Adipose tissue (tissue), 3 donors: Measurements from ENCODE around the gene CSNK1E. TPM values are rescaled to one million over a fixed set of nuclear protein-coding genes. Genes with fewer than 3 reads are reported as not detected.
A peak's percentile ranks its signal among the peaks of the same experiment; 100 is the strongest.
"Not testable (repeated sequence)": the region's sequence is repeated elsewhere in the genome, so short reads cannot be mapped to it uniquely, and the experiment has no call there.

Source experiments
- H3K27ac ChIP-seq: one replicate; pipeline ENCODE4 v1.5.1; 2013; ENCODE audit warnings: low read depth, low read length
- WGBS, 3 donors: extraction: QIAGEN DNeasy Blood & Tissue Kit; methylation state at CpG; one replicate each; pipeline ENCODE4 v1.1.7; 2013; 5-methylcytosine and 5-hydroxymethylcytosine counted together
- polyA plus RNA-seq, 3 donors: library from polyadenylated mRNA; stranded (reverse); fragments of 200-250 nt; gene quantifications; one replicate each; pipeline ENCODE4 v1.2.3, GENCODE V29; 2013
- donor health status: healthy with polysubstance abuse.
- donor health status: Bipolar disorder and iron deficiency.
- donor health status: healthy.

The CSNK1E gene
- polyA plus RNA-seq = 100 to 1,000 TPM in 2 of 3 donors, 10 to 100 TPM in 1; 77.8 to 139 (median 123) TPM

DNA sequence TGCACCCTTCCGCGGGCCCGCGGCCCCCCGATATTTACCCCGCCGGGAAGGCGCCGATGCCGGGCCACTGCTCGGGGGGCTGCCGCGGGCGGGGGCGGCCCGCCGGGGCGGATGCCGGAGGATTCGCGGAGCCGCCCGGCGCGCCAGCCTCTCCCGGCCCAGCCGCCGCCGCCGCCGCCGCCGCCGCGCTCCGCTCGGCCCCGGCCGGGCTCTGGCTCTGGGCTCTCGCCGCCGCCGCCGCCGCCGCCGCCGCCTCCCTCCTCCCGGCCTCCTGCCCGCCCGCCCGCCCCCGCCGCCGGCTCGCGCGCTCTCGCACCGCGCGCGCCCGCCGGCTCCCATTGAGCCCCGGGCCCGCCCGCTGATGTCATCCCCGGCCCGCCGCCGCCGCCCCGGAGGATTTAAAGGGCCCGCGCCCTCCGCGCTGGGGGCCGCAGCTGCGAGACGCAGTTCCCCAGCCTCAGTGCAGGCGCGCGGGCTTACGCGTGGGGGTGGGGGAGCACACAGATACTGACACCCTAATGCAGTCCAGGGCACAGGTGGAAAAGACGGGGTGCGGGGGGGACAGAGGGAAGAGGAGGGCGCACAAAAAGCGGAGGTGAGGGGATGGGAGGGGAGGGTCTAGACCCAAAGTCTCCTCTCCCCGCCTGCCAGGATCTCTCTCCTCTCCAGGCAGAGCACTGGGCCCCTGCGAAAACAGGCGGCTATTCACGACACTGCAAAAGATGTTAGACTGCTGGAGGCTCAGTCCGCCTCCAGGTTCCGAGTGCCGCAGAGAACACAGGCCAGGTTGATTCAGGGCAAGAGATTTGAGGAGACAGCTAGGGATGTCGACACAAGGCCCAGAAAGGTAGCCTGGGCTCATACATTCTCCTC, at the start of gene CSNK1E:
TSS of gene CSNK1E (minus strand) at position 312 of the 873 bp plus-strand sequence. CDS start 3,276 bp downstream, outside the sequence.
- WGBS, 3 donors = 2 to 3% (median 2%) methylated on average over 49 to 89 of the region's 98 CpGs
- peak within 1 kb of the TSS; percentile 71 for H3K27ac ChIP-seq

DNA sequence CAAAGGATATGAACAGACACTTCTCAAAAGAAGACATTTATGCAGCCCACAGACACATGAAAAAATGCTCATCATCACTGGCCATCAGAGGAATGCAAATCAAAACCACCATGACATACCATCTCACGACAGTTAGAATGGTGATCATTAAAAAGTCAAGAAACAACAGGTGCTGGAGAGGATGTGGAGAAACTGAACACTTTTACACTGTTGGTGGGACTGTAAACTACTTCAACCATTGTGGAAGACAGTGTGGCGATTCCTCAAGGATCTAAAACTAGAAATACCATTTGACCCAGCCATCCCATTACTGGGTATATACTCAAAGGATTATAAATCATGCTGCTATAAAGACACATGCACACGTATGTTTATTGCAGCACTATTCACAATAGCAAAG, 48.6 kb upstream of the CSNK1E start:
- not testable (repeated sequence) for H3K27ac ChIP-seq
- WGBS, 3 donors = 91 to 98% (median 94%) methylated on average over 2 of the region's 3 CpGs

DNA sequence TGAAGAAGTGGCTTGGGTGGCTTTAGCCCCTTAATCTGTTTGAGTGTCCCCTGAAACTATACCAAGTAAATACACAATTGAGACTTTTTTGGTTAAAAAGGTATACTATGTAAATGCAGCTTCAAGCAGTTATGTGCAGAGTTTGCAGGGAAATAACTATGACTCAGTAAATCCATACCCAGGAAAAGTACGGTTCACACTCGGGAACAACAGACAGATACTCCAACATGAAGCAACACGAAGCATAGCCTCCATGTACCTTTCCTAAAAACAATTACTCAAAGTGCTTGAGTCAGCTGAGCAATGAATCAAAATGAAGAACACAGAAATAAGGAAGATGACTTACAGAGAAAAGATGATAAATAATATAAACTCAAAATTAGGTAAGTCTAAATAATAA, 47.9 kb upstream of the CSNK1E start:
- H3K27ac ChIP-seq = not testable (repeated sequence)
- 93 to 99% (median 97%) methylated on average over 3 of the region's 3 CpGs for WGBS, 3 donors

DNA sequence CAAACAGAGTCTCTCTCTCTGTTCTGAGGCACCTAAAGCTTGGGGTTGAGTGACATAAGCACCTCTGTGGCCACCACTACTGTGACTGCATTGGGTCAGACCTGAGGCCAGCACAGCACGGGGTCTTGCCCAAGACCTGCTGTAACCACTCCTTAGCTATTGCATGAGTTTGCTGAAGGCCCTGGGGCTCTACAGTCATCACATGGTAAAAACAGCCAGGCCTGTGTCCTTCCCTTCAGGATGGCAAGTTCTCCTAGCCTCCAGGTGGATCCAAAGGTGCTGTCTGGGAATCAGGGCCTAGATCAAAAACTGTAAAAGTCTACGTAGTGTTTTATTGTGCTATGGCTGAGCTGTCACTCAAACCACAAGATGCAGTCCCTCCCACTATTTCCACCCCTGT, 43.3 kb upstream of the CSNK1E start:
- WGBS, 3 donors = 71 to 90% (median 73%) methylated on average over 2 of the region's 2 CpGs
- H3K27ac ChIP-seq = not testable (repeated sequence)

DNA sequence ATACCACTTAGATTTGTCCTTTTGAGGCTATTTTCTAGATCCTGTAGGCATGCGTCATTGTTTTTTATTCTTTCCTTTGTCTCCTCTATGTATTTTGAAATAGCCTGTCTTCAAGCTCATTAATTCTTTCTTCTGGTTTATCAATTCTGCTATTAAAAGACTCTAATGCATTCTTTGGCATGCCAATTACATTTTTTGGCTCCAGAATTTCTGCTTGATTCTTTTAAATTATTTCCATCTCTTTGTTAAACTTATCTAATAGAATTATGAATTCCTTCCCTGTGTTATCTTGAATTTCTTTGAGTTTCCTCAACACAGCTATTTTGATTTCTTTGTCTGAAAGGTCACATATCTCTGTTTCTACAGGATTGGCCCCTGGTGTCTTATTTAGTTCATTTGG, 42.6 kb upstream of the CSNK1E start:
- 100% methylated on average over 1 of the region's 1 CpG; no CpG with 5 or more reads in 2 of the 3 donors for WGBS, 3 donors
- not testable (repeated sequence) for H3K27ac ChIP-seq

DNA sequence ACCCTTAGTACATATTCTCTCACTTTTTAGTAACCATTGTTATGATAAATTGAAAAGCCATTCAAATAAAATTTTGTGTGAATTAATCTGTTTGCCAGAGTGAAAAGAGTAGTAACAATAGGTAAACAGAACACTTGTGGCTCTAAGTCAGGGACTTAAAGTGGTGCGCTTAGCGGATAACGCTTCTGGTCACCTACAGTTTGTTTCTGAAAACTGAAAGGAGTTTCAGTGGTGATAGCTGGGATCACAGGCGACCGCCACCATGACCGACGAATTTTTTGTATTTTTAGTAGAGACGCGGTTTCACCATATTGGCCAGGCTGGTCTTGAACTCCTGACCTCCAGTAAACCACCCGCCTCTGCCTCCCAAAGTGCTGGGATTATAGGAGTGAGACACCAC, 40.7 kb upstream of the CSNK1E start:
- H3K27ac ChIP-seq = not testable (repeated sequence)
- 91 to 92% (median 91%) methylated on average over 10 of the region's 10 CpGs for WGBS, 3 donors

DNA sequence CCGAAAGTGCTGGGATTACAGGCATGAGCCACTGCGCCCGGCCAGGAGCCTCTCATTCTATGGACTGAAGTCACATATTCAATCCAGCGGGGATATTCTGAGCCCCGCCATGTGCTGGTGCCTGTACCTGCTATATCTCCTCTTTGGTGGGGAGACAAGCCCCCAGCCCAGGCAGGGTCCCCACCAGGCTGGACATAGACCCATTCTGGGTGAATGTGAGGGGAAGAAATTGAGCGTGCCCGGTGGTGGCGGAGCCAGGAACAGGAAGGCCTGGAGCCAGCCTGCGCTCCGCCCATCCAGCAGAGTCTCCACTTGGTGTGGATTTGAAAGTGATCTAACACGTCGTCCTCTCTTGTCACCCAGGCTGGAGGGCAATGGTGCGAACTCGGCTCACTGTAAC, 38.0 kb upstream of the CSNK1E start:
- H3K27ac ChIP-seq = no peak overlapping the region
- WGBS, 3 donors = 95 to 96% (median 96%) methylated on average over 14 of the region's 14 CpGs

DNA sequence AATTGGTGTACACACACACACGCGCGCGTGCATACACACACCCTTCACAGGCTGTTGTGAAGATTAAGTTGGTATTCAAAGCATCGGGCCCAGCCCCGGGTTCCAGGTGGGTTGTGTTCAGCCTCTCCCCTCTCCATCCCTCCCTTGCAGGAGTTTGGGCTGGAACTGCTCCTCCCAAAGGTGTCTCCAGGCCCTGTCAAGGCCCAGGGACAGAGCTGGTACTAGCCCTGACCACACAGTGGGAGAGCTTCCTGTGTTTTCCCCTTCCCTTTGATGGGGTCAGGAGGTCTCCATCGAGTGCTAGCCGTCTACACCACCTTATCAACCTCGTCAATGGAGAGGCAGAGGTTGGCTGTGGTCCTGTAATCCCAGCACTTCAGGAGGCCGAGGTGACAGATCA, 36.5 kb upstream of the CSNK1E start:
- H3K27ac ChIP-seq = no peak overlapping the region
- 74 to 80% (median 80%) methylated on average over 10 of the region's 10 CpGs for WGBS, 3 donors

DNA sequence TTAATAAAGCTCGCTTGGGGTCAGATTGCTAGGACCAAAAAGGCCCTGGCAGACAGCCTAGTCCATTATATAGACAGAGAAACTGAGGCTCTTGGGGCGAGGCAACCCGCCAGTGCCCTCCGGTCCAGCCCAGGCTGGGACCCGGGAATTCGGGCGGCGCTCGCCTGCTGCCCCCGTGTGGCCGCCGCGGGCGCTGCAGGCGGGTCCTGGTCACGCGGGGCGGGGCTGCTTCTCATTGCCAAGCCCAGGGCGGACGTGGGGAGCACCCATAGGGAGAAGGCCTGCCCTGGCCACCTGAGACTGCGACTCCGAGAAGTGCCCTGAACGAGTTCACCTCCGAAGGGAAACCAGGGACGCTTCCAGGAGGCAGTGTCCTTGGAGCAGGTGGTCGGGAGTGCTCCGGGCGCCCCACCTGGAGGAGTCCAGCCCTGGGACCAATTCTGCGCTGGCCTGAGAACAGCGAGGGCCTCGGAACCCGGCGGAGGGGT, 36.0 kb upstream of the CSNK1E start:
- 19 to 29% (median 24%) methylated on average over 32 to 33 of the region's 33 CpGs for WGBS, 3 donors
- no peak overlapping the region for H3K27ac ChIP-seq

DNA sequence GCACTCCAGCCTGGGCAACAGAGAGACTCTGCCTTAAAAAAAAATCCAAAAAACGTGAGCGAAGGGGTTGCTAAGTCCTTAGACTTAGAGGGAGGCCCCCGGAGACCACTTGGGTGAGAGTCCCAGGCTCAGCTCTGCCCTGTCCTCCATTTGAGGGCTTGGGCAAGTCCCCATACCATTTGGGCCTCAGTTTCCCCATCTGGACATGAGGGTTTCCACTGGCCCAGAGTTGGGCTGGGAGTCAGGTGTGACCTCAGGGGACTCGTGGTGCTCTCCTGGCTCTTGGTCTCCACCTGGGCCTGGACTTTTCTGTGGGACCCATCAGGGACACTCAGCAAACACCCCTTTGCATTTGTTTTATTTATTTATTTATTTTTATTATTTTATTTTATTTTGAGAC, 35.2 kb upstream of the CSNK1E start:
- H3K27ac ChIP-seq = no peak overlapping the region
- WGBS, 3 donors = 85 to 91% (median 88%) methylated on average over 4 of the region's 4 CpGs

DNA sequence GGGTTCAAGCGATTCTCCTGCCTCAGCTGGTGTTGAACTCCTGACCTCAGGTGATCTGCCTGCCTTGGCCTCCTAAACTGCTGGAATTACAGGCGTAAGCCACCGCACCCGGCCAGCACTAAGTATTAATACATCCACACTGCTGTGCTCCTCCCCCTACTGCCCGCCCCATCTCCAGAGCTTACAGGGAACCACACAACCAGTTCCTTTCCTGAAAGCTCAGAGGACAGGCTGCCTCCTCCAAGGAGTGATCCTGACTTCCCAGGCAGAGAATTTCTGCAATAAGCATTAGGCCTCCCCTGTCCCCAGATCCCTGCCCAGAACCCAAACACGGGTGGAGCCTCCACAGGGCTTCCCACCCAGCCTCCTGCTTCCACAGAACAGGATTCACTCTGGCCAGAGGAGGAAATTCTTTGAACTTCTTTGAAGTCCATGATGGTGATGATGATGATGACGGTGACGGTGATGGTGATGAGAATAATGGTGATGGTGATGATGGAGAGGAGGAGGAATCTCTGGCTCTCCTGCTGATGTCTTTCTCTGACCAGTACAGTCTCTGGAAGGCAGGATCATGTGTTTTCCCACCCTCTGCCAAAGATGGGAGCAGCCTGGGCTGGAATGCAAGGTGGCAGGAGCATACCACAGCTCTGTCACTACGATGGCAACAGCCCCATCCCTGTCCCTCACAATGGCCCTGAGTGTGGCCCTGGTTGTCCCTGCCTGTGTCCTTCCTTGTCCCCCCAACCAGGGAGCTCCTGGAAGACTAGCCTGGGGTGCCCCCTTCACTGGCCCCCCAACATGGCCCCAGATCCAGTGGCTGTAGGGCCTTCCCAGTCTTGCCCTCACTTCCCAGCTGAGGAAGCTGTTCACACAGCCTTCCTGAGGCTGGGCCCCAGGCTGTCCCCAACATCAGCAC, 33.5 kb upstream of the CSNK1E start:
- no peak overlapping the region for H3K27ac ChIP-seq
- 82 to 90% (median 87%) methylated on average over 9 of the region's 9 CpGs for WGBS, 3 donors

DNA sequence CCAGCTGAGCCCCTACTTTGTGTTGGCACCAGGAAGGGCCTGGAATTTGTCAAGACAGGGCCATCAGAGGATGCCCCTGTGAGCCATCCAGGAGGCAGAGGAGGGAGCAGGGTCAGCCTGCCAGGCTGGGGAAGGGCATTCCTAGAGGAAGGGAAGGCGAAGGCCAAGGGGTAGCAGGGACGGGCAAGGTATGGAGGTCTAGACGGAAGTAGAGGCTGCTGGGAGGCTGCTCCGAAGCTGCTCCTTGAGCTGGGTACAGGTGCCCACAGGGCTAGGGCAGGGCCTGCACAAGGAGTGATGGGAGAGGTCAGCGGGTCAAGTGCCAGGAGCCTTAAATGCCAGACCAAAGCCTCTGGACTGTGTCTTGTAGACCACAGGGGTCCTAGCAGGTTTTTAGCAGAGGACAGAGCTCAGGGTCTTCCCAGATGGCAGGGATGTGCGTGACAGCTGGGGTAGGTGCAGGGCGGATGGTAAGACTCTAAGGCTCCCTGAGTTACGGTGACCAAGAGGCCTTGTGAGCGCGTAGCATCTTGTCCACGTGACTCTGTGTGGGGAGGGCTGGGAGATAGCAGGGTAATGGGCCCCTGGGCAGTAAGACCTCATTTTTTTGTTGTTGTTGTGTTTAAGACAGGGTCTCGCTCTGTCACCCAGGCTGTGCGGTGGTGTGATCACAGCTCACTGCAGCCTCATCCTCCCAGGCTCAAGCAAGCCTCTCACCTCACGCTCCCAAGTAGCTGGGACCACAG, 31.7 kb upstream of the CSNK1E start:
- WGBS, 3 donors = 78 to 85% (median 81%) methylated on average over 14 of the region's 14 CpGs
- no peak overlapping the region for H3K27ac ChIP-seq

DNA sequence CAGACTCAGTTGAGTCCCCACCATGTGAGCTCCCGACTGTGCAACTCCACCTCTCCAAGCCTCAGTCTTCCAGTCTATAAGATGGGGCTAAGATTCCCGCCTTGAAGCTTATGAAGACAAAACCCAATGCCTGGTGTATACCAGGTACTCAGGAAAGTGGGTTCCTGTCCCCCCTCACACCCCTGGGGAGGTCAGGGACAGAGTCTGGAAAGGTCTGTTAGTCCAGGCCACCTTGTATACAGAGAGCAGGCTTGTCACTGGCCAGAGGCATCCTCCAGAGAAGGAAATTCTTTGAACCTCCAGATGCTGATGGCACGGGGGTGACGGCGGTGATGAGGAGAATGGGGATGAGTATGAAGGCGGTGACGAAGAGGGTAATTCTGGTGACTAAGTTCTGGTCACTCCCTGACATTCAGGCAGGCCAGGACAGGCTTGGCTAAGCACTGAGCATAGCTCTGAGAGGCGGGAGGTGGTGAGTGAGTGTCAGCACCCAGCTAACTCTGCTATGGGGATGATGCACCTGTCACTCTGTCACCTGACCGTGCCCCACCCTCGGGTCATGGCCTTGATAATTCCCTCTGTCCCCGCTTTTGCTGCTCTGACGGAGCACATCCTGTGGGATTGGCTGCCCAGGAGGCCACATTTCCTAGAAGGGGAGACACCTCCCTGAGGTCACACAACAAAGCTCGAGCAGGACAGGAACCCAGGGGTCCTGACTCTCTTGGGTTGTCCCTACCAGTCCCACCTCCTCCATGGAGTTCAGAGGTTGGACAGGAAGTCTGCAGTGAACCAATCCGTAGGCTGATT, 30.9 kb upstream of the CSNK1E start:
- WGBS, 3 donors = 58 to 77% (median 69%) methylated on average over 14 of the region's 14 CpGs
- H3K27ac ChIP-seq = no peak overlapping the region

DNA sequence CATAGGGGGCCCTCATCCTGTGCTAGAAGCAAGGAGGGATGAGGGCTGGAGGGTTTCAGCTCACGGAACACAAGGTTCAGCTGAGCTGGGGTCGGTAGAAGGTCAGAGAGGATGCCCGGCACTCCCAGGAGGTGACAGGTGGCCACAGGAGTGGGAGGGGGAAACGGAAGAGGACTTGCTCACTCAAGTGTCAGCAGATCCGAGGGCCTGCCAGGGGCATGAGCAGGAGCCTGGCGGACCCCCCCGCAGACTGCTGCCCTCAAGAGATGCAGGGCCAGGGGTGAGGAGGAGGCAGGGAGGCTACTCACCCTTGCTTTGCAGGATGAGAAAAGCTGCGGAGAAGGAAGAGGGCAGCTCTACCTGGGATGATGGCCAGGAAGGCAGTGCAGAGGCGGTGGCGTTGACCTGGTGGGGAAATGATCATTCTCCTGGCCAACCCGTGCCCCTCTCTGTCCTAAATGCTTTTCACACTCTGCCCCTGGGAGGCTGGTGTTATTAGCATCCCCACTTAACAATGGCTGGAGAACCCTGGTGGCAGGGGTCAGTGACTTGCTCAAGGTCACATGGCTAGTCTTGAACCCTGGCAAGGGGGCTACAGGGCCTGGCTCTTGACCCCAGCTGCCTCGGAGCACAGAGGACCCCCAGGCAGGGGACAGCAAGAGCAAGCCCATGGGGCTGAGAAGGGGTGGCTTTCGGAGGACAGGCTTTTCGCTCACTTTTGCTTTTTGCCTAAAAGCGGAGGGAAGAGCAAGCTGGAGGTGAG, 30.1 kb upstream of the CSNK1E start:
- H3K27ac ChIP-seq = no peak overlapping the region
- WGBS, 3 donors = 48 to 59% (median 54%) methylated on average over 15 of the region's 15 CpGs

DNA sequence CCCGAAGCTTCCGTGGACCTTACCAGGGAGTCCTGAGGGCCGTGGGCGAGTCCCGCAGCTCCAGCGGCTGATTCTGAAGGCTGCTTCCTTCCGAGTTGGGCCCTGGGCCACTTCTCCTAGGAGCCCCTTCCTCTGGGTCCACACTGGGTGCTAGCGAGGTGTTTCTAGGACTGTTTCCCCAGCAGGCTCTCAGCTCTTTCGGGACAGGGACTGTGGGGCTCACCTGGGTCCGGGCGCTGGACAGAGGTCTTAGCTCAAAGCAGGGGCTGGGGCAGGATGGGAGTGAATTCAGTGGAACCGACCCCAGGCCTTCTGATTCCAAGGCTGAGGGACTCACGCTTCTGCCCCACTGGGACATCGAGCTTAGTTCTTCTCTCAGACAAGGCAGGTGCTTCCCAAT, 29.3 kb upstream of the CSNK1E start:
- WGBS, 3 donors = 65 to 87% (median 77%) methylated on average over 14 of the region's 14 CpGs
- no peak overlapping the region for H3K27ac ChIP-seq

DNA sequence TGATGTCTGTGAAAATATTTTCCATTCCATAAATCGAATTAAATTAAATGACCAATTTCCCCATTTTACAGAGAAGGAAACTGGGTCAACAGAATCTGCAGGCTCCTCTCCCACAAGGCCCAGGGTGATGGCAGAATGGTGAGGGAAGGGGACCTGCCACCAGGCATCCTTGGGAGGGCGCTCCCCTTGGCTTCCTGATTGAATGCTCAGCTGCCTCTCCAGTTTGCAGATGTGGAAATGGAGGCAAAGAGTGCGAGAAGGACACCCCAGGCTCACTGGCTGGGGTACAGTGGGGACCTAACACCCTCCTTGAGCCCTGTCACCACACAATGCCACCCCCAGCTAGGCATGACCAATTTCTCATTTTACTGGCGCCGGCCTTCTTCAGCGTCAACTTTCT, 28.5 kb upstream of the CSNK1E start:
- H3K27ac ChIP-seq = no peak overlapping the region
- 89 to 96% (median 91%) methylated on average over 6 of the region's 6 CpGs for WGBS, 3 donors

DNA sequence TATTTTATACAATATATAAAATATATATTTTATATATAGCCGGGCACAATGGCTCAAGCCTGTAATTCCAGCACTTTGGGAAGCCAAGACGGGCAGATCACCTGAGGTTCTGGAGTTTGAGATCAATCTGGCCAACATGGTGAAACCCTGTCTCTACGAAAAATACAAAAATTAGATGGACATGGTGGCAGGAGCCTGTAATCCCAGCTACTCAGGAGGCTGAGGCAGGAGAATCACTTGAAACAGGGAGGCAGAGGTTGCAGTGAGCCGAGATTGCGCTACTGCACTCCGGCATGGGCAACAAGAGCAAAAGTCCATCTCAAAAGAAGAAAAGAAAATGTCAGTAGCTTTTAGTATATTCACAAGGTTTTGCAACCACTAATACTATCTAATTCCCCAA, 22.7 kb upstream of the CSNK1E start:
- WGBS, 3 donors = 88 to 94% (median 94%) methylated on average over 6 of the region's 6 CpGs
- not testable (repeated sequence) for H3K27ac ChIP-seq
